Effector CD4-positive, alpha-beta T cell (primary cell): ENCODE data around the gene PCDH1. TPM values are rescaled to one million over a fixed set of nuclear protein-coding genes. Genes with fewer than 3 reads are reported as not detected.
"Not testable (repeated sequence)": the region's sequence is repeated elsewhere in the genome, so short reads cannot be mapped to it uniquely, and the experiment has no call there.

Experiments
- DNase-seq: peaks from one replicate; pipeline ENCODE4 v3.0.0-alpha.2; 2020
- total RNA-seq: gene quantifications from one replicate; lab custom pipeline; 2026; lab: John Stamatoyannopoulos, UW

PCDH1 gene
- not detected for total RNA-seq

DNA sequence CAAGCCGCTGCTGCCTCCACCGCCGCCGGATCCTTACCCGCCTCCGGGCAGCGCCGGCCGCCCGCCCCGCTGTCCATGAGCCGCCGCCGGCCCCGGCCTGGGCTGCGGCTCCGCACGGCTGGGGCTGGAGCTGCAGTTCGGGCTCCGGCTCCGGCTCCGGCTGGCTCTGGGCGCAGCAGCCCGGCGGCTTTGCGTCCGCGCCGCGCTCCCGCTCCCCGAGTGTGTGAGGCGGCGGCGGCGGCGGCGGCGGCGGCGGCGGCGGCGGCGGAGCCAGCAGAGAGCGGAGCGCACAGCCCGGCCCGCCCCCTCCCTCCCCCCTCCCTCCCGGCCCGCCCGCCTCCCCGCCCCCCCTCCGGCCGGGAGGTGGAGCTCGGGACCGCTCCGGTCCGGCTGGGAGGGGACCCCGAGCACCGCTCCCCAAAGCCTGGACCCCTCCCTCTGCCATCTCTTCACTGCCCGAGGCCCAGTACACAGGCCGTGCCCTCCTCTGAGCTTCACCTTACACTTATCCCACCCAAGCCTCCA, at the start of gene PCDH1:
PCDH1 (minus strand) TSS at position 225 of the 525 bp plus-strand sequence; CDS start at position 77, 148 bp downstream.
- no peak for DNase-seq

DNA sequence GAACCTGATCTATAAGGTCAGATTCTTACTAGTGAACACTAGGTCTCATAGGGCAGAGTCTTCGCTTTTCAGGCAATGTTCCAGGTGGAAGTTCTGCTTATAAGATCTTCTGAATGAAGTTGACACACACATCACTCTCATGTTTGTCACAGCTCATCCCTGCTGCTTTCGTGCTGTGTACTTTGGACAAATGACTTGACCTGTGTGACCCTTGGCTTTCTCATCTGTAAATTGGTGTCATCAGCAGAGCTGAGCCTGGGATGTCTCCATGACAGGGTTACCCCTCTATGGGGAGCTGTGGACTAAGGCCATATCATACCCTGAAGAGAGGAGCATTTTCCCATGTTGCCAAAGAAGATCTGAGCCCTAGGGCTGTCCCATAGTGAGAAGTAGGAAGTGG, 48.2 kb upstream of the PCDH1 start:
- DNase-seq, result no peak

DNA sequence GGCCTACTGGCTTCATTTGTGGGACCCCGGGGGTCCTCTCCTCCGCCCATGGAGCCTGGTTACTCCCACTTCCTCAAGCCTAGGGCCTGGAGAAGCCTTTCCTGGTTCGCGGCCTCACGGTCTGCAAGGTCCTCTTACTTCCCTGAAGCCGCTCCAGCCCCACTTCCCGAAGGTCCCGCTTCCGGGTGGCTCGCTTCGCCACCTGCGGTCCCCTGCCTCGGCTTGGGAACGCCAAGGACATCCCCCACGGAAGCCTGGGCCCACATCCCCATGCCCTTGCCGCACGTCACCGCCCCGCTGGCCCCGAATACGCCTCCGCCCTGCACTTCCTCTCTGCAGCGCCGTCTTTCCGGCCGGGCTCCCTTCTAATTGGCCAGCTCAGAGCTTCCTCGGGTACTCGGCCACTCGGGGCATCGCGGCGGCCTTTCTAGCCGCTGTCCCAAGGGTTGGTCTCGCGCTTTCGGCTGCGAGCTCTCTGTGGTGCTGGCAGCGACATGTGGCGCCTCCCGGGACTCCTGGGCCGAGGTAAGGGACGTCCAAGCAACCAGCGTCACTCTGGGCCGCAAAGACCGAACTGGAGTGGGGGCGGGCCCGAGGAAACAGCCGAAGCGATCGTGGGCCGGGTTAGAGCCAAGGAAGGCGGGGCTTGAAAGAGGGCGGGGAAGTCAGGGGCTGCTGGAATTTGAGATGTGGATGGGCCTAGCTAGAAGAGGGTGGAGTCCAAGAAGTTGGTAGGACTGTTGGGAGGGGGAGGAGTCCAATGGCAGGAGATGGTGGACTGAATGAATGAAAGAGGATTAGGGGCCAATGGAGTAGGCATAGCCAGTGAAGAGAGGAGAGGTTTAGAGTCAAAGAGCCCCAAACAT, 45.5 kb upstream of the PCDH1 start, which contains the start of gene DELE1:
DELE1 (plus strand) TSS at position 424 of the 866 bp plus-strand sequence; CDS start at position 495, 71 bp downstream.
- DNase-seq, result peak; percentile 78

DNA sequence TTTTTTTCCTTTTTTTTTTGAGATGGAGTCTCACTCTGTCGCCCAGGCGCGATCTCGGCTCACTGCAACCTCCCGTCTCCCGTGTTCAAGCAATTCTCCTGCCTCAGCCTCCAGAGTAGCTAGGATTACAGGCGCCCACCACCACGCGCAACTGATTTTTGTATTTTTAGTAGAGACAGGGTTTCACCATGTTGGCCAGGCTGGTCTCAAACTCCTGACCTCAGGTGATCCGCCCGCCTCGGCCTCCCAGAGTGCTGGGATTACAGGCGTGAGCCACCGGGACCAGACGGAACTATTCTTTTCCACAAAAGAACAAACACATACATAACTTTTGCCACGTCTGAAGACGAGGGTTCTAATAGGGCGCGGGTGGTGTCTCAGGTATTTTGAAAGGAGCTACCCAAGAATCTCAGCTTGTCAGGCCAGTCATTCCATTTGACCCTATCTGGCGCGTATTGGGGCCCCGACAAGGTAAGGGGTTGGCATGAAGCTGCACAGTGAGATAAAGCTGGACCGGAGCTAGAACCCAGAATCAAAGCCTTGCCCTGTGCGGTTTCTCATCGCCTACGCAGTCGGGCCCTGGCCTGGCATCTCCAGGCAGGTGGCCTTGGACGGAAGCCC, 44.7 kb upstream of the PCDH1 start:
- not testable (repeated sequence) for DNase-seq

DNA sequence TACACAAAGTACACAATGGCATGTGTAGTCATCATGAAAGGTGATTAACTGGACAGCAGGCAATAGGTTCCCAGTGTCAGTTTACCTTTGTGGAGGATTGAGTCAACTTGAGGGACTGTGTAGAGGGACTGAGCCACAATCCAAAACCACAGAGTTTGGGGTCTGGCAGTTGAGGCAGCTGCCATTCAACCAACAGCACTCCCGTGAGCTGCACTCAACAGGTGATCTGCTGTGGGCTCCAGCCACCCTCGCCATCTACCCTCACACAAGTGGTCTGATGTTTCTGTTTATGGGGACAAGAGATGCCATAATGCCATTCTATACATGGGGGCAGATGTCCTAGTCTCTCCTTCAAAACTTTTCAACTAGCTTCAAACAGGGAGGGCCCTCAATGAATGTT, 42.6 kb upstream of the PCDH1 start:
- no peak for DNase-seq

DNA sequence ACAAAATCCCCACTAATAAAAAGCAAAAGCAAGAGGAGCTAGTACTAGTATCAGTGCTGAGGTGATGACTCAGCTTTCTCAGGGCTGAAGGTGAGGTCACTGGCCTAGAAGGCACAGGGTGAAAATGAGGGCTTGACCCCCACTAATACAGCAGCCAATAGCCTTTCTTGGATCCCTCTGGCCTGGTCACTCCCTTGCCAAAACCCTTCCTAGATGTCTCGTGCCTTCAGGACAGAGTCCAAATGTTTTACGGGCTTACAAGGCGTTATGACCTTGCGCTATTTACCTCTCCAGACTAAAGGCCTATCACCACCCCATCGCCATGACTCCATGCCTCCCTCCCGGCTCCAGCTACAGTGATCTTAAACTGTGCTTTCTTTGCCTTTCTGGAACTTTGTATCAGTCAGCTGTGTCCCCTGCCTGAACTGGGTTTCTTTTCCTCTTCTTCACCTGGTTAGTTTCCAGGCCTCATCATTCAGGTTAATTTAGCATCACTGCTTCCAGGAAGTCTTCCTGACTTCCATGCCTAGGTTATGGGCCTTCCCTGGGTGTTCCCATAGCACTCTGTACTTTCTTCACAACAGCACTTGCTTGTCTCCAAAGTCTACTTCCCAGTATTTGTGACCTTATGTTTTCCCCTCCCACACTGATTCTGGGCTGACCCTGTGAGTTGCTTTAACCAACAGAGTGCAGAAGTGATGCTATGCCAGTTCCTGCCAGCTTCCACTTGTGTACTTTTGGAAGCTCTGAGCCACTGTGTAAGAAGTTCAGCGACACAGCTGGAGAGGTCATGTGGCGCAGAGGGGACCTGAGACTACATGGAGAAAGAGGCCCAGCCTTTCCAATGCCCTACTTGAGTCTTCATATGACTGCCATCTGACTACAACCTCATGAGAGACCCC, 41.3 kb upstream of the PCDH1 start:
- DNase-seq, result no peak

DNA sequence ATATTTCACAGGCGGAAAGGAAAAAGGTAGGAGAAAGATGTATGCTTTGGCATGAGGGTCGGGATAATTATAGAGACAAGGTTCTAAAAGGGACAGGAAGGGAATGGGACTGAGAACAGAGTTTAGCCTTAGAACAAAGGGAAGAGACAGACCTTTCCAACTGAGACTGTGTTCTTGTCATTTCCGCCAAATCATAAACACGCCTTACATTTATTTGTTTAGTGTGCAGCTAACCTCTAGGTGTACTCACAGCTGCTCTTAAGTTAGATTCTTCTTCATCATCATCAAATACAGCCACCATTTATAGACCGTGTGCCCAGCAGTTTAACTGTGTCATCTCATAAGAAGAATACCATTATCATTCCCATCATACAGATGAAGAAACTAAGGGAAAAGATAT, 39.5 kb upstream of the PCDH1 start:
- no peak for DNase-seq

DNA sequence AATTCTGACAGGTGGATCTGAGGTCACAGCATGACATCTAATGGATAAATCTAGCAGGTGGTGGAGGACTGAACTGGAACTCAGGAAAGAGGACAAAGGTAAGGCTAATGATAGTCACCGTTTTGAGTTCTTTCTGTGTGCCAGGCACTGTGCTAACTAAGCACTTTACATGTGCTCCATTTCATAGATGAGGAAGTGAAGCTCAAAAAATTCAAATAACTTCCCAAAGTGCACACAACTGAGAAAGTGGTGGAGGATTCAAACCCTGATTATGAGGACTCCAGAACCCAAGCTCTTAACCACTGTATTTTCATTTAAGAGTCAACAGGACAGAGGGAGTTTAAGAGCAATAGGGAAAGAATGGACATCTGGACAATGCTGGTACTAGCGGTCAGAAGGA, 38.3 kb upstream of the PCDH1 start:
- no peak for DNase-seq

DNA sequence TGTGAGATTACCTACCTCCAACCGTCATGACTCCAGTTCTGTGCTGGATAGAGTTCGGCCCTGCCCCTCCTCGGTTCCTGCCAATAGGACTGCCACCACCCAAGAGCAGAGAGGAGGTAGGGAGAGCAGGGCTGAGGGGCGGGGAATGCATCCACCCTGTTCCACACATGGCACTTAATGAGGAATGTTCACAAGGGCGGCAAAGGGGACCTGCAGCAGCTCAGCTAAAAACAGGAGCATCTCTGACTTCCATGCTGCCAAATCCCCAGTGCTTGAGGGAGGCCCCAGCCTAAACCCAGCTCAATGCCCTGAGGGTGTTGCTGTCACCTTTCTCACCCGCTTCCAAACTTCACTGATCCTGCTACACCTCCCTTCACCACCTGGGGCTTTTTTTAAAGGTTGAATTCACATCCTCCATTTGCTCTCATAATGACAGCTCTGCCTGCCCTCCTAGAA, 37.7 kb upstream of the PCDH1 start:
- DNase-seq, result no peak

DNA sequence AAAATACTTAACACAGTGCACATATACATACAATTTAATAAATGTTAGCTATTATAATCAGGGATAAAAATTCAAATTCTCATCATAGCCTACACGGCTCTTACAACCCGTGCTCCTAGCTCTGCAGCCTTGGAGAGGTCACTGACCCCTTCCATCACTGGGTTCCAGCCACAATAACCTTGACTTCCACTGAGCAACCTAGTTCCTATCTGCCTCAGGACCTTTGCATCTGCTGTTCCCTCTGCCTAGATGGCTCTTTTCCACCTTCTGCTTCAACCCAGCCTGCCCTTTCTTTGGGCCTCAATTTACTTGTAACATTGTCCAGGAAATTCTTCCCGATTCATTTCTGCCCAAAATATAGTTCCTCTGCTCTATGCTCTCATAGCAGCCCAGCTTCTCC, 36.6 kb upstream of the PCDH1 start:
- DNase-seq, result no peak

DNA sequence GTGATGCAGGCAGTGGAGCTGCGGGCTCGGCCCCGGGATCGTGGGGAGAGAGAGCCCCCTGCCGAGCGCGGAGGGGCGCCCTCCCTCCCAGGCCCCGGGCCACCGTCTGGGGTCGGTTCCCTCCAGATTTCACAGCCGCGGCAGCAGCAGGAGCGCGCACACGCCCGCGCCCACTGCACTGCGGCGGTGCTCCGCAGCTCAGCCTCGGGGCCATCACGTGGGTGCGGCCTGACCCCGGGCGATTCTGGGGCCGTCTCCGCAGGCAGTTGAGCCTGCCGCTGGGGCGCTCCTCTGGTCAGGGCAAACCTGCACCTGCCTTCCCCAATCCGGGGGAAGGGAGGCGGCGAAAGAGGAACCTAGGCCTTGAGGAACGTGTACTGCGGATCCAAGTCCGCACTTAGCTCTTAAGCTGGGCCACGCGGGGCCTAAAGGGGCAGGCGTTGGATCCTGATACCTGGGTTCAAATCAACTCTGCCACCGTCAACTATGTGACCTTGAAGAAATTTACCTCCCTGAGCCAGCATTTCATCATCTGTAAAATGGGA, 36.1 kb upstream of the PCDH1 start:
- DNase-seq, result no peak

DNA sequence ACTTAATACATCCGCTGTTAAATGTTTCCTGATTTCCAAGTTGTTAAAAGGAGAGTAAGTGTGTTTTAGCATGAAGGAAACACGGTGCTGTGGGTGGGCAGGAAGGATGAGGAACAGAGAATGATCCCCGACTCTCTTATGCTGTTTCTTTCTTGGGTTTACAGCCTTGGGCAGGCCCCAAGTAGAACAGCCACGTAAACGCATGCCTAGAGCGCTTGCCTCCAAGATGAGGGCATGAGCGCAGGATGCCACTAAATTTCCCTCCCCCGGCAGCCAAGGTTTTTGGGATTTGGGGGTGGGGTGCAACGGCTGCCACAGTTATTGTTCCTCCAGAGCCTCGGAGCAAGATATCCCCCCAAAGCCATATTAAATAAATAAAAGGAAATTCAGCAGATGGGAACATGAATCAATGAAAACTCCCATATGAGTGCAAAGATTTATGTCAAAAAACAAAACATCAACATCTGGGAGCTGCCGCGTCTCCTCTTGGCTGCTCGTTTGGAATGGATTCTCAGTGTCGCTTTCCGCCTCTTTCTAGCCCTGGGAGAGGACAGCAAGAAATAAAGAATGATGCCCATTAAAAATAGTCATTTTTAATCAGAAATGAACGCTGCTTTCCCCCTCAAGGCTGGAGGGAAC, 35.5 kb upstream of the PCDH1 start:
- DNase-seq, result no peak

DNA sequence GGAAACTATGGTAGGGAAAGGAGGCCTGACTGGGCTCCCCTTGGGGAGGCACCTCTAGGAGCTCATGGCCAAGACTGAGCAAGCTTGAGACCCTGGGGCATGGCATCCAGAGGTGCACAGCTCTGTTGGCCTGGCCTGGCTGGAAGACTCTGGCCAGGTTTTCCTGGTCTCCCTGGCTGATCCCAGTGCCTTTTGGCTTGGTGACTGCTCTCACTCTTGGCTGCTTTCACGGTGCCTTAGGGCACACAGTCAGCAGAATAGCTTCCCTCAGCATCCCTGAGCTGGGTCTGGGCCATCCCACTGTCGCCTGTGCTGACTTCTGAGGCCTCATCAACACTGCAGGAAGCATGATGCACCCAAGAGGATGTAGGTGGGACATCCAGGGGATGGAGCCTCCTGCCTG, 32.1 kb upstream of the PCDH1 start:
- DNase-seq, result no peak

DNA sequence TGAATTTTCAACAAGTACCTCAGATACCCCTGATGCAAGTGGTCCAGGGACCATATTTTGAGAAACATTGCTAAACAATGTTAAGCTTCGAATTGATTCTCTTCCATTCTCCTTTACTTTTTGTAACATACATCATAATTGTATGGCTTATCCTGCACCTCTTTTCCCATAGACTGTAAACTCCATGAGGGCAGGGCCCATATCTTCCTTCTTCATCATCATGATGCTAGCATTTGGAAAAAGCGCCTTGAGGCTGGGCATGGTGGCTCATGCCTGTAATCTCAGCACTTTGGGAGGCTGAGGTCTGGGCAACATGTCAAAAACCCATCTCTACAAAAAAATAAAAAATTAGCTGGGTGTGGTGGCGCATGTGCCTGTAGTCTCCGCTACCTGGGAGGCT, 31.0 kb upstream of the PCDH1 start:
- no peak for DNase-seq

DNA sequence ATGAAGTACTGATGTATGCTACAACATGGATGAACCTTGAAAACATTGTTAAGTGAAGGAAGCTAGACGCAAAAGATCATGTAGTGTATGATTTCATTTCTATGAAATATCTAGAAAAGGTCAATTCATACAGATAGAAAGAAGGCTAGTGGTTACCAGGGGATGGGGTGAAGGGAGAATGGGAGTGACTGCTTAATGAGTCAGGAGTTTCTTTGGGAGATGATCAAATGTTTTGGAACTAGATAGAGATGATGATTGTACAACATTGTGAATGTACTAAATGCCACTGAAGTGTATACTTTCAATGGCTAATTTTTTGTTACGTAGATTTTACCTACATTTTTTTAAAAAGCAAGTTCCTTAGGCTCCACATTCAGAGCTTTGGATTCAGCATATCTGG, 30.6 kb upstream of the PCDH1 start:
- DNase-seq, result no peak

DNA sequence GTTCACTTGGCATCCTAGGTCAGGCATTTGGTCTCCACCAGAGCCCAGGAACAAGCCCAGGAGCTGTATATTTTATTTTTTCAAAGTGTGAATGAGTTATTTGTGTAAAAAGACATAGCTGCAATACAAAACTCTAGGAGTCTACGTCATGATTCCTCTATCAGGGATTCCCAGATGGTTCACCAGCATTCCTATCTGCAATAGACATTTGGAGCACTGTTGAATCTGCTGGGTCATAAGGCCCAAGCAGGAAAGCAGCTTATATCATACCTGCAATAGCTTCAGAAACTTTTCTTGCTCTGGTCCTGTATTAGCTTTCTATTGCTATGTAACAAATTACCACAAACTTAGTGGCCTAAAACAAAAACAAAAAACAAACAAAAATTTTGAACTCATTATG, 28.8 kb upstream of the PCDH1 start:
- no peak for DNase-seq

DNA sequence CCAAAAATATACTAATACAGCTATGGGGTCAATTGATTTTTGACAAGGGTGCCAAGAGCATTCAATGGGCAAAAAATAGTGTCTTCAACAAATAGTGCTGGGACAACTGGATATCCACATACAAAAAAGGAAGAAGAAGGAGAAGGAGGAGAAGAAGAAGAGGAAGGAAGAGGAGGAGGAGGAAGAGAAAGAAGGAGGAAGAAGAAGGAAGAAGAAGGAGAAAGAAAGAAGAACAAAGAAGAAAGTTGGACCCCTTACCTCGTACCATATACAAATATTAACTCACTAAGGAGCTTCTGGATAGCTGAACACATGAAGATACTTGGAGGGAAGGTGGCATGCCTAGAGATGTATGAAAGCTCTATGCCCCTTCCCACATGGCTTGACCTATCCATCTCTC, 28.3 kb upstream of the PCDH1 start:
- DNase-seq, result no peak

DNA sequence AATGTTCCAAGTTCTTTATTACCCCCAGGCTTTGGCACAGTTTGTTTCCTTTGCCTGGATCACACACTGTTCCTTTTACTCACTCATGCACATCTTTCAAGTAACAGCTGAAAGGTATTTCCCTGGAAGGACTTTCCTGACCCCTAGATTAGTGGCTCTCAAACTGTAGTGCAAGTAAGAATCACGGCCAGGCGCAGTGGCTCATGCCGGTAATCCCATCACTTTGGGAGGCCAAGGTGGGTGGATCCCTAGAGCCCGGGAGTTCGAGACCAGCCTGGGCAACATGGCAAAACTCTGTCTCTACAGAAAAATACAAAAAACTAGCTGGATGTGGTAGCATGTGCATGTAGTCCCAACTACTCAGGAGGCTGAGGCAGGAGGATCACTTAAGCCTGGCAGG, 26.3 kb upstream of the PCDH1 start:
- DNase-seq, result no peak

DNA sequence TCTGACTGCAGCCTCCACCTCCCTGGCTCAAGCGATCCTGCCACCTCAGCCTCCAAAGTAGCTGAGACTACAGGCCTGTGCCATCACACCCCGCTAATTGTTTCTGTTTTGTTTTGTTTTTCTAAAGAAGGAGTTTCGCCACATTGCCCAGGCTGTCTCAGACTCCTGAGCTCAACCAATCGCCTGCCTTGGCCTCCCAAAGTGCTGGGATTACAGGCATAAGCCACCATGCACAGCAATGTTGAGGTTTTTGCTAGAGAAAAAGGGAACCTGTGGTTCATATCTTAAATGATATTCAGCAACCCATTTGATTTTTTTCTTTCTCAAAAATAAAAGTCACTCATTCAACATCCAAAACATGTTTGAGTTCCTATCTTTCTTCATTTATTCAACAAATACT, 25.1 kb upstream of the PCDH1 start:
- no peak for DNase-seq

DNA sequence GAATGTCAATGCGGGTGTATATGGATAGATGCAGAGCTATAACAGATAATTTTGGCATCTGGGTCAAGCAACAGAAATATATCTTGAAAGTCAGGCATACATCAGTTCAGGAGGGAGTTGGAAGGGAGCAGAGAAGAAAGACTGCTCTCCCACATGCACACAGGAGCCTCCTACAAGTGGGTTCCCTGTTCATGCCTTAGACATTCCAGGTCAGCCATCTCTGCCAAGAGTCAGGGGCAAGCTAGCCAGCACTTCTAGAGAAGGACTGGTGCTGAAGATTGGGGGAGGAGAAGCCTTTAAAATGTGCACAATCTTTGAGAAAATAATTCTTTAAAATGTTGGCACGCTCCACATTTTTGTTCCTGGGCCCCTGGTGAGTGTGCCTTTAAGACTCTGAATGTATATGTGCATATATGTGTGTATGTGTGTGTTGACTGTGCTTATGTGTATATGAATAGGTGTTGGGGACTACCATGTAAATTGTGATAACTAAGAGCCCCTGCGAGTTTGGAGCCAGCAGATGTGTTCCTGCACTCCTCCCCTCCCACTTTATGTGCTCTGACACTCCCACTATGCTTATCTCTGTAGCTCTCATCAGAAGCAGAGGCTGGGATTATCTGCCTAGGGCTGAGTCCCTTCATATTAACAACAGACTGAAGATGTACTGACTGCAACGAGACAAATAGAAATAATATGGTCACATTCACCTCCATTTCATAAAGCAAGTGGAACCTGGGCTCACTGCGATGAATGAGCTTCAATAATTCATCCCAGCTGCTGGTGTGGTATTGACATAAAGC, 24.0 kb upstream of the PCDH1 start:
- no peak for DNase-seq

DNA sequence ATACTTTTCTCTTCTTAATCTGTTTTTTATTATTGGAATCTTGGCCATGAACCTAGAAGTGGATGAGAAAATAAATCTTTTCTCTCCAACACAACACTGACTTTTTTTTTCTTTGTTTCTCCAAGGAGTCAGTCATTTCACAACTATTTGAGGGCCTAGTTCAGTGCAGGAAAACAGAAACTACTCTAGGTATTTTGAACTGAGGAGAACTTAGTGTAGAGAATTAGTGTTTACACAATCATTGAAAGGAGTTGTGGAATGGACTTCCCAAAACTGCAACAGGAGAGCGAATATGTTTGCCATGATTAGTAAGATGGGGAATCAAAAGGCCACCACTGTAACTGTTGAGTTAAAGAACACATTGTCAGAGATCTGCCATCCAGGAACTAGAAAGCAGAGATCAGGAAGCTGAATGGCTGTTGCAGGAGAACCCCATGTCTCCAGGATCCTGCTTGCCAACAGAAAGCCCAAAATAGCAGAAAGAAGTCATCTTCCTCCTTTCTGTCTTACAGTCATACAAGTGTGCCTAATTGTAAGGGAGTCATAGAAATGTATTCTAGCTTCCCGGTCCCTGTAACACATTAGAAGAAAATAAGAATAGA, 20.3 kb upstream of the PCDH1 start:
- DNase-seq, result no peak
